Measurements from ENCODE around the gene CYB5RL.

DNA sequence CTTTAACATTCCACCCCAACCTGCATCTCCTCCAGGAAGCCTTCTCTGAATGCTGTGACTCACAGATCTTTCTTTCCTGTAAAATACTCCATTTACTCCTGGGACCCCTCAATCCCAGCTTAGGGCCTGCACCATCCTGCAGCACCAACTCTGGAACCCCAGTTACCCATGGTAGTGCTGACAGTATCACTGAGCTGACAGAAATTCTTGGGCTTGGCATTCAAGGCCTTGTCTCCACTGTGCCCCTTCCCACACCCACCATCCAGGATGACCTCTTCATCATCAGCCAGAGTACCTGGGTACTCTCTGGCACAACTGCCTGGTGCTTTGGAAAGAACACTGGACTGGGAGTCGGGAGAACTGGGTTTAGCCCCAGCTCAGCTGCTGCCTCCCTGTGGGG lies 8.3 kb downstream of the CYB5RL start:
- TF ChIP-seq POLR2A (IDR thresholded peaks at IDR 0.05) (no peak), POLR2AphosphoS5 (IDR thresholded peaks at IDR 0.05) (no peak)
- TF ChIP-seq, protein P1, sequence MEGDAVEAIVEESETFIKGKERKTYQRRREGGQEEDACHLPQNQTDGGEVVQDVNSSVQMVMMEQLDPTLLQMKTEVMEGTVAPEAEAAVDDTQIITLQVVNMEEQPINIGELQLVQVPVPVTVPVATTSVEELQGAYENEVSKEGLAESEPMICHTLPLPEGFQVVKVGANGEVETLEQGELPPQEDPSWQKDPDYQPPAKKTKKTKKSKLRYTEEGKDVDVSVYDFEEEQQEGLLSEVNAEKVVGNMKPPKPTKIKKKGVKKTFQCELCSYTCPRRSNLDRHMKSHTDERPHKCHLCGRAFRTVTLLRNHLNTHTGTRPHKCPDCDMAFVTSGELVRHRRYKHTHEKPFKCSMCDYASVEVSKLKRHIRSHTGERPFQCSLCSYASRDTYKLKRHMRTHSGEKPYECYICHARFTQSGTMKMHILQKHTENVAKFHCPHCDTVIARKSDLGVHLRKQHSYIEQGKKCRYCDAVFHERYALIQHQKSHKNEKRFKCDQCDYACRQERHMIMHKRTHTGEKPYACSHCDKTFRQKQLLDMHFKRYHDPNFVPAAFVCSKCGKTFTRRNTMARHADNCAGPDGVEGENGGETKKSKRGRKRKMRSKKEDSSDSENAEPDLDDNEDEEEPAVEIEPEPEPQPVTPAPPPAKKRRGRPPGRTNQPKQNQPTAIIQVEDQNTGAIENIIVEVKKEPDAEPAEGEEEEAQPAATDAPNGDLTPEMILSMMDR (IDR thresholded peaks at IDR 0.05), result no peak

Data from sigmoid colon (tissue), 4 donors.